ENCODE data around the gene SLIRP.
A peak's percentile ranks its signal among the peaks of the same experiment; 100 is the strongest.
"Not testable (repeated sequence)": the region's sequence is repeated elsewhere in the genome, so short reads cannot be mapped to it uniquely, and the experiment has no call there.

The SLIRP gene

GRCh38 chr14:77707724-77708408 is at the start of gene SLIRP, which contains the start of gene ALKBH1:
SLIRP (plus strand) TSS chr14:77708103; CDS start chr14:77708112, 9 bp downstream.
ALKBH1 (minus strand) TSS chr14:77708023; CDS start chr14:77708004, 19 bp downstream.
- DNase-seq: peak; percentile 83

GRCh38 chr14:77659831-77660230 is 48.1 kb upstream of the SLIRP start:
- no peak for DNase-seq

GRCh38 chr14:77660754-77661153 is 47.1 kb upstream of the SLIRP start:
- peak; percentile 69 for DNase-seq

GRCh38 chr14:77661562-77661961 is 46.3 kb upstream of the SLIRP start:
- not testable (repeated sequence) for DNase-seq

GRCh38 chr14:77663293-77663692 is 44.6 kb upstream of the SLIRP start:
- no peak for DNase-seq

GRCh38 chr14:77667331-77667730 is 40.6 kb upstream of the SLIRP start:
- DNase-seq: no peak

GRCh38 chr14:77673193-77673592 is 34.7 kb upstream of the SLIRP start:
- DNase-seq: no peak

- no peak for DNase-seq
Observed at GRCh38 chr14:77674931-77675330, 33.0 kb upstream of the SLIRP start.

GRCh38 chr14:77681196-77682157 is 26.4 kb upstream of the SLIRP start:
- no peak for DNase-seq

GRCh38 chr14:77682158-77682553 is 25.7 kb upstream of the SLIRP start:
- DNase-seq: no peak

GRCh38 chr14:77691259-77691658 is 16.6 kb upstream of the SLIRP start:
- DNase-seq: no peak

- DNase-seq: no peak
Observed at GRCh38 chr14:77707355-77707723, 564 bp upstream of the SLIRP start.

- DNase-seq: no peak
Observed at GRCh38 chr14:77708749-77709148, 846 bp downstream of the SLIRP start.

GRCh38 chr14:77709412-77709811 is 1.5 kb downstream of the SLIRP start:
- DNase-seq: no peak

- DNase-seq: no peak
Observed at GRCh38 chr14:77710364-77710763, 2.5 kb downstream of the SLIRP start.

- DNase-seq: no peak
Observed at GRCh38 chr14:77714926-77715325, 7.0 kb downstream of the SLIRP start.

- no peak for DNase-seq
Observed at GRCh38 chr14:77717608-77718305, 9.9 kb downstream of the SLIRP start.

- DNase-seq: no peak
Observed at GRCh38 chr14:77721437-77721836, 13.5 kb downstream of the SLIRP start.

GRCh38 chr14:77722301-77722700 is 14.4 kb downstream of the SLIRP start:
- no peak for DNase-seq

GRCh38 chr14:77730976-77731497 is 23.1 kb downstream of the SLIRP start:
- no peak for DNase-seq

GRCh38 chr14:77738559-77739250 is 30.8 kb downstream of the SLIRP start:
- no peak for DNase-seq

GRCh38 chr14:77741438-77741837 is 33.5 kb downstream of the SLIRP start:
- no peak for DNase-seq
